ENCODE data around the gene ADRM1.

The ADRM1 gene

DNA sequence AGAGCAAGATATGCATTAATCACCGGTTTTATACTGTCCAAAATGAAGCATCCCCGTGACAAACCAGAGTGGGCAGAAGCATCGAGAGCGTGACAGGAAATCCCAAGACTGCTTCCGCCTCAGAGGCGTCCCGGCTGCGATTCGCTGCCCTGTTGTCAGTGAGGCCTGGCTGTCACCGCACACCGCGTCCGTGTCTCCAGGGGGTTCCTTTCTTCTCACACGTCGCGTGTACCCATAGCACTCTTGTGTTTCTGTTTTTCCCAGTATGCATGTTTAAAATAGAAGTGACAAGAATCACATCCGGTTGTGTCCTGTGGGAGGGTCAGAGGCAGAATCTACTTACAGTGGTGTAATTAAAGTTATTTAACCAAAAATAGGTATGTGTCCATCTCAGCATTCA, 8.3 kb upstream of the ADRM1 start:
- Mint-ChIP-seq H3K27ac (no peak overlapping the region), H3K4me1 (no peaks in the 10 kb centered on the region), H3K4me3 (no peak overlapping the region), H3K9me3 (no peaks in the 10 kb centered on the region), H3K27me3 (ENCODE audit: low read depth) (no peaks in the 10 kb centered on the region), H3K36me3 (ENCODE audit: low read depth) (peaks cover 30% of the 10 kb centered on the region)
- TF ChIP-seq CTCF (IDR thresholded peaks at IDR 0.05; ENCODE audit: unreplicated experiment in 3 of 3): no peak

DNA sequence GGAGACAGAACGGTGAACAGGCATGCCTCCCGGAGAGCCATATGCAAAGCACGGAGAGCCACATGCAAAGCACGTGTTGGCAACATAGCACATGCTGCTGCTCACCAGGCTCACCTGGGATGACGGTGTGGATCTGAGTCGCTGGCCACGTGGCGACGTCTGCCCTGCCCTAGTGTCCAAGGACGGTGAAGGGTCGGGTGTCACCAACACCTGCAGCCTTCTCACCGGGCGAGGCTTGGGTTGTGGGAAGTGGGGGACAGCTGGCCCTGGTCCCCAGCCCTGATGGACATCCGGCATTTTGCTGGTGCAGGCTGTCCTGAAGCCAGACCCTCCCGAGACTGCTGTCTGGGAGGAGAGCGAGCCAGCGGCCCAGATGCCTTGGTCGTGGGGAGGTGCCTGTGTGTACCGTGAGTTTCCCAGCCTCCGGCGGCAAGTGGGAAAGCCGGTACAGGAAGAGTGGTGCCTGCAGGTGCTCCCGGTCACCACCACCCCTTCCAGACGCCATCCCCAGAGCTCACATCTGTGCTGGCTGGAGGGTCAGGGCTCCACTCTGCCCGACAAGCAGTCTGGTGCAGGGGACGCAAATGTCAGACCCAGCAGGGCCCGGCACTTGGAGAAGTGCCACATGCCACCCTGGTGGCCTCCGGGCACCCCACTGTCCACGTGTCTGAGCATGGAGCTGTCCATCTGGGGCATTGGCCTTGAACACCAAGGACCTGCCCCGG, 5.9 kb upstream of the ADRM1 start:
- no peak for TF ChIP-seq CTCF (IDR thresholded peaks at IDR 0.05; ENCODE audit: unreplicated experiment in 3 of 3)
- Mint-ChIP-seq H3K27me3 (ENCODE audit: low read depth) (no peaks in the 10 kb centered on the region), H3K4me1 (no peaks in the 10 kb centered on the region)

DNA sequence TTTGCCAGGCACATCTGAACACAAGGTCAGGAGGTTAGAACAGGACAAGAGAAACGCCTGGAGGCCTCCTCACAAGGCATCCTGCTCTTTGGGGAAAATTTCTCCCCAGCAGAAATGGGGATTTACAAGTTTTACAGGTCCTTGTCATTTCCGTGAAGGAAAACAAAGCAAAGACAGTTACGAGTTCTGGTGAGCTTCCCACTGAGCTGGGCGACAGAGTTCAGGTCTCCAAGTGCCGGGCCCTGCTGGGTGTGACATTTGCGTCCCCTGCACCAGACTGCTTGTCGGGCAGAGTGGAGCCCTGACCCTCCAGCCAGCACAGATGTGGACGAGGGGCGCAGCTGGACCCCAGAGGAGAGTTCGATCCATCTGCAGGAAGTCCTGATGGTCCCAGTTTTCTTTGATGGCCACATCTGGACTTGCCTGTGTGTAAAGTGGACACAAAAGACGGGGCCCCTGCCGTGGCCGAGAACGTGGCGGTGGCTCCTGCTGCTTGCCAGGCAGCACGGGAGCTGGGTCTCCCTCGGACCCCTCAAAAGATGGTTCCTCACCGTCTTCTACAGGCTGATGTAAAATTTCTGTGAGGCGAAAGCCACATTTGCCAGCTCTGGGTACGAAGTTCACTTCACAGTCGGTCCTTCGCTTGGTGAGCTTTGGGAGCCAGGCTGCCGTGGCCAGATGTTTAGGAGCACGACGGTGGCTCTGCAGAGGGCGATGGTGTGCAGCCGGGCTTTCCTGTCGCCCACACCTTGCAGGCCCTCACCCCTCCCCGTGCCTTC, 5.2 kb upstream of the ADRM1 start:
- H3K27ac Mint-ChIP-seq: no peak overlapping the region
- no peaks in the 10 kb centered on the region for H3K4me1 Mint-ChIP-seq
- H3K27me3 Mint-ChIP-seq (ENCODE audit: low read depth): no peaks in the 10 kb centered on the region
- no peak overlapping the region for H3K4me3 Mint-ChIP-seq
- H3K36me3 Mint-ChIP-seq (ENCODE audit: low read depth): peaks cover 21% of the 10 kb centered on the region
- TF ChIP-seq CTCF (IDR thresholded peaks at IDR 0.05; ENCODE audit: unreplicated experiment in 3 of 3): no peak
- no peaks in the 10 kb centered on the region for H3K9me3 Mint-ChIP-seq

More for the DNA sequence above, 5.9 kb upstream of the ADRM1 start:
- Mint-ChIP-seq H3K9me3 (no peaks in the 10 kb centered on the region), H3K27ac (no peak overlapping the region), H3K4me3 (no peak overlapping the region), H3K36me3 (ENCODE audit: low read depth) (peaks cover 24% of the 10 kb centered on the region)

GRCh38 chr20:62298577-62299249, 4.1 kb upstream of the ADRM1 start:
- H3K27me3 Mint-ChIP-seq (ENCODE audit: low read depth): no peaks in the 10 kb centered on the region
- no peaks in the 10 kb centered on the region for H3K4me1 Mint-ChIP-seq
- H3K9me3 Mint-ChIP-seq: no peaks in the 10 kb centered on the region
- TF ChIP-seq CTCF (IDR thresholded peaks at IDR 0.05; ENCODE audit: unreplicated experiment in 3 of 3): no peak
- H3K36me3 Mint-ChIP-seq (ENCODE audit: low read depth): peaks cover 20% of the 10 kb centered on the region
- no peak overlapping the region for H3K27ac Mint-ChIP-seq
- no peak overlapping the region for H3K4me3 Mint-ChIP-seq

DNA sequence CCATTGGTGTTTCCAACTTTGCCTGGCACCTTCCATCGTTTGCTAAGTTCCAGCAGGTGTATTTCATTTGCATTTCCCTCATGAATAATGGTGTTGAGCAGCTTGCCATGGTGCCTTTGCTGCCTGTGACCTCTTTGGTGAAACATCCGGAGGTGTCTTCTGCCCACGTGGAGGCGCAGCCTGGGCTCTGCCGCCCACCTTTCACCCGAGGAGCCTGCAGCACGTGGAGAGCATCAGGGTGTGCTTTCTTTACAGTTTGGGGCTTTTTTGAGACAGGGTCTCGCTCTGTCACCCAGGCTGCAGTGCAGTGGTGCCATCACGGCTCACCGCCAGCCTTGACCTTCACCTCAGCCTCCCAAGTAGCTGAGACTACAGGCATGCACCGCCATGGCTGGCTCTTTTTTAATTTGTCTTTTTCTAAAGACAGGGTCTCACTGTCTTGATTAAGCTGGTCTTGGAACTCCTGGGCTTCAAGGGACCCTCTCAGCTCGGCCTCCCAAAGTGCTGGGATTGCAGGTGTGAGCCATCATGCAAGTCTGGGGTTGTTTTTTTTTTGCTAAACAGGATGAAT, 3.0 kb upstream of the ADRM1 start:
- peaks cover 8% of the 10 kb centered on the region for H3K4me1 Mint-ChIP-seq
- peaks cover 11% of the 10 kb centered on the region for H3K36me3 Mint-ChIP-seq (ENCODE audit: low read depth)
- H3K4me3 Mint-ChIP-seq: no peak overlapping the region
- H3K27ac Mint-ChIP-seq: no peak overlapping the region
- no peaks in the 10 kb centered on the region for H3K9me3 Mint-ChIP-seq
- no peaks in the 10 kb centered on the region for H3K27me3 Mint-ChIP-seq (ENCODE audit: low read depth)
- TF ChIP-seq CTCF (IDR thresholded peaks at IDR 0.05; ENCODE audit: unreplicated experiment in 3 of 3): no peak

All from nephron (organoid).